ENCODE data around the gene INTS1.

INTS1 gene

DNA sequence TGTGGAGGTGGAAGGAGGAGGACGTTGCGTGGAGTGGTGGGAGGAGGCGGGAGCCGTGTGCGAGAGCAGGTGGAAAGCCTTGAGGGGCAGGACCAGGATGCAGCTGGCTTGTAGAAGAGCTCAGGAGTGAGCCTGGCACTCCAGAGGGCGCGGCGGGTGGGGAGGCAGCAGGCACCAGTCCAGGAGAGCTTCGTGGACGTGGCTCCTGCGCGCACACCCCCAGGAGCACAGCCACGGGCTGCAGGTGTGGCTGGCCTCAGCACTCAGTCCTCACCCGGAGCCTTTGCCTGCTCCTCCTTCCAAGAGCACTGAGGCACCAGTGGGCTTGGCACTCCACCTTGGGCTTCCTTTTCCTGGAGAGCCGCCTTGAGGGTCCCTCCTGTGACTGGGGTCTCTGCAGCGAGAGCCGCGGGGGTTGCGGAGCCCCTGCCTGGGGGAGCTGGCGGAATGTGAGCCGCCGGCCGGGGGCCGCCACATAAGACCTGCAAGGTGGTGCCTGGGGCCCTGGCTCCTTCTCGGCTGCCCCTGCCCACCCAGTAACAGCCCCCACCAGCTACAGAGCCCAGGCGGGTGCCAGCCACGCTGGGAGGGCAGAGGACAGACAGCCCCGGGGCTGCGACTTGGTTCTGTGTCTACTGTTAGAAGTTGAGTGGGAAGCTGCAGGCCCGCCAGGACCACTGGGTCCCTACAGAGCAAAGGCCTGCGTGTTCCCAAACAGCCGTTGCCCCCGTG lies 37.4 kb upstream of the INTS1 start:
- DNase-seq: no peak

DNA sequence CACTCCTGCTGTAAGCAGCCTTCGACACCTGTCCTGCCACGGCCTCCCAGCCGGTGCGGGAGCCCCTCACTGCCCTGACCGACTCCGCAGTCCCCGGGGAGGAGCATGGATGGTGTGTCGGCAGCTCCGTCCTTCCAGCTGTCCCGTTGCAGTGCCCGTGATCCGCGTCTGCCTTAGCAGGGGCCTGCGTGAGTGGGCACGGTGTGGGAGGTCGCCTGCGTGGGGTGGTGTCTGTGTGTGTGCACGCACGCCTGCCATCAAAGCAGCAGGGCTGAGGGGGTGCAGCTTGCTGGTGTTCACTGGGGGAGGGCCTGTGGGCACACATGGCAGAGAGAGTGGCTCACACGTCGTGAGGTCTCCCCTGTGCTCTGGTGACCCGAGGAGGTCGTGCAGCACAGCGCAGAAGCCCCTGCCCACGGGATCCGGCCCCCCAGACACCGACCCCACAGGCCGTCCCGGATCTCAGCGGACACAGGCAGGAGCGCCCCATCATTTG lies 36.6 kb upstream of the INTS1 start:
- DNase-seq: no peak

DNA sequence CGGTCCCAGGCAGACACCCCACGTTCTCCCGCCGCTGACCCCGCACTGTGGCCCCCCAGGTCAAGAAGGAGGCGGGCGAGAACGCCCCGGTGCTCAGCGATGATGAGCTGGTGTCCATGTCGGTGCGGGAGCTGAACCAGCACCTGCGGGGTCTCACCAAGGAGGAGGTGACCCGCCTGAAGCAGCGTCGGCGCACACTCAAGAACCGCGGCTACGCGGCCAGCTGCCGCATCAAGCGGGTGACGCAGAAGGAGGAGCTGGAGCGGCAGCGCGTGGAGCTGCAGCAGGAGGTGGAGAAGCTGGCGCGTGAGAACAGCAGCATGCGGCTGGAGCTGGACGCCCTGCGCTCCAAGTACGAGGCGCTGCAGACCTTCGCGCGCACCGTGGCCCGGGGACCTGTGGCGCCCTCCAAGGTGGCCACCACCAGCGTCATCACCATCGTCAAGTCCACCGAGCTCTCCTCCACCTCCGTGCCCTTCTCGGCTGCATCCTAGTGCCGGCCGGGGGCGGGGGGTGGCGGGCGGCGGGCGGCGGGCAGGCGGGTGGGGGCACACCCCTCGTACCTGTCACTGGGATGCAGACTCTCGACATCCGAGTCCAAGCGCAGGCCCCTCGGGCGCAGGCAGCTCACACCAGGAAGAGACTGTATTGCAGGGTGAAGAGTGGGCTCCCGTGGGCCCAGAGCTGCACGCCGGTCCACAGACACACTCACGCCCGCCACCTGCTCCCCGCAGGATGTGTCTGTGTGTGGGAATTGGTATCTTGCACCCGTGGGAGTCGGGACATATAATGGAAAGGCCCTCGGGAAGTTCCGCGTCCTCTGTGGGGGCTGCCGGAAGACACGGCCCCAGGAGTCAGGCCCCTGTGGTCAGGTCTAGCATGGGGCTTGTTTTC lies 35.9 kb upstream of the INTS1 start:
- DNase-seq: no peak

DNA sequence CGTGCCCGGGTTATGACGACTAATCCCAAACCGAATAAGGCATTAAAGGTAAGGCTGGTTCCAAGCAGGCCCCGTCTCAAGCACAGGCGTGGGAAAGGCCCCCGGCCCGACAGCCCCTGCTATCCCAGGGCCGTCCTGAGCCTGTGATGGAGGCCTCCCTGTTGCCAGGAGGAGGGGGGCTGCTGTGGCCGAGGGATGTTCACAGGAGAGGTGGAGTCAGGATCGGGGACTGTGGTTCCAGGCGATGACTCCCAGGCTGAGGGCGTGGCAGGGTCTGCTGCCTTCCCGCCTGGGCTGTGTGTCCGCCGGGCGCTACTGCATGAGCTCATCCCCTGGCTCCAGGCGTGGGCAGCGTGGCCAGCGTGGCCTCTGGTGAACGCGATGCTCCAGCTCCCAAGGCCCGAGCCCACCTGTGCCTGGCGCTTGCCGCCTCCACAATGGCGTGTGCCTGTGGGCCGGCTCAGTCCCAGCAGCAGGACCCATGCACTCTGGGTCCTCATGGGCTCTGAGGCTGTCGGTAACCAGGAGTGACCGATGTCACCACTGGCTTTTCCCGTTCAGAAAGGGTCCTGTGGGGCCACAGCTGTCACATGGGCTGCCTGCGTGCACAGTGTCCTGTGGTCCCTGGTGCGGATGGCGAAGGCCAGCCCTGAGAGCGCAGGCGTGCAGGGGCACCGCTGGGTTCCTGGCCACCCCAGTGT lies 35.1 kb upstream of the INTS1 start:
- DNase-seq: no peak

DNA sequence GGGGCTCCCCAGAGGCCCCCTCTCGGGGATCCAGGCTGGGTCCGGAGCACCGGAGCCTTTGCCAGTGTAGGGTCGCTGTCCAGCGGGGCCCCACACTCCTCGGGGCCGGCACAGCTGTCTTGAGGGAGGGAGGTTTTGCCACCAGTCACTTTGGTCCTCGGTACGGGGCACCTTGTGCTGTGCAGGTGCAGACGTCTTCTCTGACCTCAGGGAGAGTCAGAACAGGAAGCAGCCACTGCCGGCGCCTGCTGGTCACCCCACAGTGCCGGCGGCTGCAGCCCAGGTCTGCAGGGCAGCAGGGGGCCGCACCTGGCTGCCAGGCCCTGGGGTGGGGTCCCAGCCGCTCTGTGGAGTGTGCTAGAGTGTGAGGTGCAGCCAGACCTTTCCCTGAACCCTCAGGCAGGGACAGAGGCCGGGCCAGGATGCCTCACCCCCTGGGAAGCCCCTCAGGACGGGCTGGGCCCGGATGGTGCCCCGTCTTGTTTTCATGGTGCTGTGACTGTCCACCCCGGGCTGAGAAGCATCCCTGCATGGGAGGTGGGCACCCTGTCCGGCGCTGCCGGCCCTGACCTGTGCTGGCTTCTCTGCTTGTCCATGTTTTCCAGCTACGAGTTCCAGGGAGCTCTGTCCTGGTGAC lies 34.5 kb upstream of the INTS1 start:
- DNase-seq: no peak

DNA sequence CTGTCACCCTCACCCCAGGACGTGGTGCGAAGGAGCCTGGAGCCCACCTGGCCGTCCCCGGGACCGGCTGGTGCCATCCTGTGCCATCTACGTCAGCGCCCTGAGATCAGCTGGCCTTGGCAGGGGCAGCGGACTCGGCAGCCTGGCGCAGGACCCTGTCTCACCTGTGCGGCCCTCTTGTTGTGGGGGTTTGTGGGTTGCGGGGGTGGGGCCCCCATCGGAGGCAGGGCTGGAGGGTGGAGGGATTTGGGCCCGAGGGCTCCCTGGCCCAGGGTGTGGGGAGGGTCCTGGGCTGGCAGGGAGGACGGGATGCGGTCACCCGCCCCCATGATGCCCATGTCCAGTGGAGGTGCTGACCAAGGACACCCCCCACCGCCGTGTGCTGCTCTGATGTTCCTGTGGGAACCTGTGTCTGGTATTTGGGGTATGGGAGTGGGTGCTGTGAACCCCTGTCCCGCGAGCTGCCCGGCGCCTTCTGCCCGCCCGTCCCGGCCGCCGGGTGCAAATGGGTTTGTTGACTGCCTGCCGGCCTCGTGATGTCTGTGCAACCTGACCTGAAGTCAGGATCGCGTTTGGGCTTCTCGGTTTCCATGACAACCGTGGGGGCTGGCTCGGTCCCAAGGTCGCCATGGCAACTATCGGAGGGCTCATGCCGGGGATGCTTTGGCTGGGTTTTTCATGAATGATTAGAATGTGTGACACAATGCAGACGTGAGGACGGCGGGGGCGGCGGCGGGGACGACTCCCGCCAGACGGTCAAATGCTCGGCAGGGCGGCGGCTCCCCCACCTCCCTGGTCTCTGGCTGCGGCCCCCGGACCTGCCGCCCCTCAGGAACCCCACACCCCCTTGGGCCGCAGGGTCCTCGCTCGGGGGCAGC lies 33.6 kb upstream of the INTS1 start:
- DNase-seq: no peak

DNA sequence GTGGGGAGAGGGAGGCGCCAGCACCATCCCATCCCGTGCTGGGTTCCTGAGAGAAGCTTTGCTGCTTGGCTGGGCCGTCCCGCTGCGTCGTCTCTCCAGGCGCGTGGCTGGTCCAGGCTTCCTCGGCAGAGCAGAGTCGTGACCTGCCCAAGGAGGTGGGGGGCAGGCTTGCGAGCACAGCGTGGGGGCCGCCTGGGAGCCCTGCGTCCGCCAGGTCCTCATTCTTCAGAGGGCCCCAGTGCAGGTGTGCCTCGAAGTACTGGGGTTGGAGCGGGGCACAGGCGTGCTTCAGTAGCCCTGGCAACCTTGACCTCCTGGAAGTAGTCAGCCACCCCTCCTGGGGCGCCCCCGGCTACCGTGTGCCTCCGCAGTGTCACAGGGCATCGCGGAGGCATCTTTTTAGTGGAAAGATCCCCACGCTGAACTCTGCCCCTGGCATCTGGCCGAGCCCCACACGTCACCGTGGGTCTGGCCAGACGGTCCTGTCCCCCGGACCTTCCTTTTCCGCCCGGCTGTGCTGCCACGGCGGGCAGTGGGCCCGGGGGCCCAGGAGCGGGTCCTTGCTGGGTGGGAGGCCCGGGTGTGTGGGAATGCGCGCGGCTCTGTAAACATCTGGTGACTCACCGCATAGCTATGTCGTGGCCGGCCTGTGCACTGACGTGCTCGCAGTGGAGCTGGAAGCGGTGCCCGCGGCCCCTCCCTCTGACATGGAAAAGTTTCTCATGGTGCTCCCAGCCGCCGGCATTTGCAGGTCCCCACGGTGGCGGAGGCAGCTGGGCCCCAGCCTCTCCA lies 32.8 kb upstream of the INTS1 start:
- DNase-seq: no peak

DNA sequence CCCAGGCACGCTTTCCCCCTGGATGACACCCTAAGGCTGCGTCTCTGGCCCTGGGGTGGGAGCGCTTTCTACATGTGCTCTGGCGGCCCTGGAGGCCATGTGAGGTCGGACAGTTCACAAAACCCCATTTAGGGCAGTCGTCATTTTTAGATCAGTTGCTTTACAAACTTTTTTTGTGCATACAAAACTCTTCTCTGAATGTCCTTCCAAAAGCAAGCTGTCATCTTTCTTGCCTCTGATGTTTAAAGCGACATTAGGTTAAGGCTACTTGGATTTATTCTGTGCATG lies 32.2 kb upstream of the INTS1 start:
- DNase-seq: no peak

DNA sequence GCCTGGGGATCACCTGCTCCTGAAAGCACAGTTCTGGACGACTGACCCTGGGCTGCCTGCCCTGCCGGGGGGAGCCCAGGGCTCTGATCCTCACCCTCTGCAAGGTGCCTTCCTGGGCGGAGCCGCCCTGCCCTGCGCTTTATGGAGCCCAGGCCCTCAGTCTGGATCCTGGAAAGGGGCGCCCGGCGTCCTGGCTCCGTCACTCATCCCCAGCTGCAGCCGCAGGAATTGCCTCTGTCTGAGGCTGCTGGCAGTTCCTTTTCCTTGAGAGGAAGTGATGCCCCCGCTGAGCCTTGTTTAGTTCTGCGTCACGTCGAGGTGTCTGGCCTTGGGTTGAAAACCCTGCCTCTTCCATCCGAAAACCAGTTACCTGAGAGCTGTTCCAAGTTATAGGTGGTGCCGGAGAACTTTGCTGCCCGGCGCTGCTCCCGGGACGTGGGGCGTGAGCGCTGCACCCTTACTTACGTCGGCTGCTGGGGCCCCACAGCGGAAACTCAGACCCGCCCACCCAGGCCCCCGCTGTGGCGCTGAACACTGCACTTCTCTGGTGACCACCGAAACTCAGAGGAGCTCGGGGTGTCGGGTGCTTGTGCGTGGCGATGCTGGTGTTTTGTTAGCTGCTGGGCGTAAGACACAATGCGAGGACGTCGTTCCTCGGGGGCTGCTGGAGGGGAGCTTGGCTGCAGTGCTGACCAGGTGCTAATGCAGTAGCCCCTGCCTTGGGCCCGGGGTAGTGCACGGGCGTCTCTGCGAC lies 31.7 kb upstream of the INTS1 start:
- no peak for DNase-seq

DNA sequence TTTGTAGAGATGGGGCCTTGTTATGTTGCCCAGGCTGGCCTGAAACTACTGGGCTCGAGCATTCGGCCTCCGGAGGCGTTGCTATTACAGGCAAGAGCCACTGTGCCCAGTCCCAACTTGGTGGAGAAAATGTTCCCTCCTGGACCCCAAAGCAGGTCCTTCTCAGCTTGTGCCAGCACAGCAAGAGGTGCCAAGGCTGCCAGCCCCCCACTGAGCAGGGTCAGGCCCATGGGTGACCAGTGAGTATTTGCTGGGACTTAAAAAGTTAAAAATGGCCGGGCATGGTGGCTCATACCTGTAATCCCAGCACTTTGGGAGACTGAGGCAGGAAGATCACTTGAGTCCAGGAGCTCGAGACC lies 30.9 kb upstream of the INTS1 start:
- DNase-seq: no peak

DNA sequence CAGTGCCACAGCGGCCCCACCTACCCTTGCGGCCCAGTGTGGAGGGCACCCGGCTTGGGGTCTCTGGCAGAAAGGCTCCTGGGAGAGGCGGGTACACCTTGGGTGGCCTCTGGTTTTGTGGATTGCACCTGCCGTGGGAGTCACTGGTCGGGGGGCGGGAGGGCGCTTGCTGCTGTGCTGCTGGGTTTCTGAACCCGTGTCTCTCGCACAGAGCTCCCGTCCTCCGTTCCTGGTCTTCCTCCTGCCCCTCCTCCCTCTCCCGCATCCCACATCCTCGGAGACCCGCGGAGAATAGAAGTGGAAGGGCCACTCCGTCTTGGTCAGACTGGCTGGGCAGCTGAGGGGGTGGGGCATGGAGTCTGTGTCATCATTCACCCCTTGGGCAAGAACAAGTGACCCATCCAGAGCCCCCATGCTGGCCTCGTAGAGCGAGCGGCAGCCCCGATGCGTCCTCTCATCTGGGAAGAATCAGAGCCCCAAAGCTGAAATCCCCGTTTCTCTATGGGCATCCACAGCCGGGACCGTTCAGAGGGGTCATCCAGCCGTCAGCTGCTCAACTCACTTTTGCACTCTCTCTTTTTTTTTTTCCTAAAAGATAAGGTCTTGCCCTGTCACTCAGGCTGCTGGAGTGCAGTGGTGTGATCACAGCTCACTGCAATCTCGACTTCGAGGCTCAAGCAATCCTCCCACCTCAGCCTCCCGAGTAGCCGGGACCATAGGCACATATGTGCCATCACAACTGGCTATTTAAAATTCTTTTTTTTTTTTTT lies 30.3 kb upstream of the INTS1 start:
- DNase-seq: no peak

DNA sequence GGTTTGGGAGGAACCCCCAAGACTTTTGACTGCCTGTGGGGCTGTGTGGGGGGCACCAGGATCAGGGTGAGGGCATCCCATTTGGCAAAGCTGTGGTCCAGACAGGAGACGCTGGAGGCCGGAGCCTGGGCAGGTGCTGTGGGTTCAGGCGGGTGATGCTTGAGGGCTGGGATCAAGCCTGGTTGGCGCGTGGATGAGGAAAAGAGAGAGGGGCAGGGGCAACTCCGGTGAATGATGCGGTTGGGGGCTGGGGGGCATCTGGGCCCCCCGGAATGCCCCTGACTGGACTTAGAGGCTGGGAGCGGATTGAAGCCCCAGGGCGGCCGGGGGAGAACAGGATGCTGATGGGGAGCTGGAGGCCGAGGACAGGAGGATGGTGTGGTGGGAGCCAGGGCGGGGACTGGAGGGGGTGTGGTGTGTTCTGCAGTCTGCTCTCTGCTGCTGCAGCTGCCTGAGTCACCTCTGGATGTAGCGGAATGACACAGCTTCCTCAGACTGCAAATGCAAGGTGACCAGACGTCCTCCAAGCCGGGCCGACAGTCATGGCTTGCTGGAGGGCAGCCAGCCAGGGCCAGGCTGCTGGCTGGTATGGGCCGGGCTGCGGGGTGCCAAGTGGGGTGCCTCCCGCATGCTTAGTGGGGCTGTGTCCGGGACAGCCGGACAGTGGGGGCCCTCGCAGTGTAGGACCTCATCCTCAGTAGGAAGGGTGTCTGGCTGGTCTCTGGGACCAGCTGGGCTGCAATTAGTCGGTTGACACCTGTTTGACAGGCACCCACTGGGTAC lies 29.5 kb upstream of the INTS1 start:
- no peak for DNase-seq

DNA sequence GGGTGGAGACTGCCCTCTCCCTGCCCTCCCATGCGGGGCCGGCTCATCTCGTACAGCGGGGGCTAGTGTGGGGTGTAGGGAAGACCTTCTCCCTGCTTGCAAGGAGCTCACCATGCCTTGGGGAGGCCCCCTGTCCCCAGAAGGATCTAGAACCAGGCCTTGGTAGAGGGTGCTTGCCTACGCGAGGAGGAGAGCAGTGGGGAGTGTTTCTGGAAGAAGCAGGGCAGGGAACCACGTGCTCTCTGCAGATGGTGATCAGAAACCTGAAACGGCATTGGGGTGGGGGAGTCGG lies 29.0 kb upstream of the INTS1 start:
- DNase-seq: no peak

DNA sequence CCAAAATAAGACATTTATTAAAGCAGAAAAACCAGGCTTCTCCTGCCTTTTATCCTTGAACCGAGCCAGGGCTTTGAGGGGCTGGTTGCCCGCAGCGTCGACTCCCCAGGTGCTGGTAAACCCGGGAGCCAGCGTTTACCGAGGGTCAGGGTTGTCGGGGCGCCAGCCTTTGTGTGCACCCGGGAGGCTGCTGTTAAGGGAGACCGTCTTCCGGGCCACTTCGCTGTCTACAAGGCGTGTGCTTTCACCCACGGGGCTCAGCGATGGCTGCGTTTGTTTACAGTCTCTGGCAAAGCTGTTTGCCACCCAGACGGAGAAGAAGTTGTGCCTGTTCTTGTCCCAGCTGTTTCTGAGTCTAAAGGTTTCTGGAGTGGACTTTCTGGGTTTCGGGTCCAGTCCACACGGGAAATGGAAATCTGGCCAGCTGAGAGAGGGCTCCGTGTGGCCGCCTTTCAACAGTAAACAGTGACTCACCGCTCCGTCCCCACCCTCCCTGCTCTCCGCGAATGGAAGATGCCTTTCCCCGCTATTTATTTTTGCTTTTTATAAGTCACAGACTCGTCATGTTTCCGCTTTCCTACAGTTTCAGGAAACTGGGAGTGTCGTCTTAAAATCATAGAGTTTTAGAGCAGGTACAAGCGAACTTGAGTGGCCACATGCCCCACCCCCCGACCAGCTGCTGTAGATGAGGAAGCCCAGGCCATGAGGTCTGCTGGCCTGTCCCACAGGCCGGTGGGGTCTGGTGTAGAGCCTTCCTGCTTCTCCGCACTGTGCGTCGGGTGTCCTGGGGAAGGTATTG lies 28.5 kb upstream of the INTS1 start:
- peak; percentile 62 for DNase-seq

DNA sequence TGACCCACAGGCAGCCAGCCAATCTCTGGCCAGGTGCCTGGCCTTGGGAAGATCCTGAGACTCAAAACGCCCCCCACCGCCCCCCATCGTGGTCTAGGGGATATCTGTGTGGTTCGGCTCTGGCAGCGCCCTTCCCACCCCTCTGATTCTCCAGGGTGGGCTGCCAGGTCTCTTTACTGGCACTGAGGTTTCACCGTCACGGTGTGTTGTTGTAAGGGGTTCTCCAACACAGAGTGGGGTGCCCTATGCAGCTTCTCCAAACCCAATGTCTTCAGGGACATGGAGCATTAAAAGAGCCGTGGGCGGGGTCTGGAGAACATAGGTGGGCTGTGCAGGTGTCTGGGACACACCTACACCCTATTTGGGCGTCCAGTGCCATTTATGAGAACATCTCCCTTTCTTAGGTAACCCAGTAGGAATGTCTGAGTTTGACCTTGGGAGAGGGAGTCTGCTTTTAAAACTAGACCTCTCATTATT lies 27.8 kb upstream of the INTS1 start:
- no peak for DNase-seq

DNA sequence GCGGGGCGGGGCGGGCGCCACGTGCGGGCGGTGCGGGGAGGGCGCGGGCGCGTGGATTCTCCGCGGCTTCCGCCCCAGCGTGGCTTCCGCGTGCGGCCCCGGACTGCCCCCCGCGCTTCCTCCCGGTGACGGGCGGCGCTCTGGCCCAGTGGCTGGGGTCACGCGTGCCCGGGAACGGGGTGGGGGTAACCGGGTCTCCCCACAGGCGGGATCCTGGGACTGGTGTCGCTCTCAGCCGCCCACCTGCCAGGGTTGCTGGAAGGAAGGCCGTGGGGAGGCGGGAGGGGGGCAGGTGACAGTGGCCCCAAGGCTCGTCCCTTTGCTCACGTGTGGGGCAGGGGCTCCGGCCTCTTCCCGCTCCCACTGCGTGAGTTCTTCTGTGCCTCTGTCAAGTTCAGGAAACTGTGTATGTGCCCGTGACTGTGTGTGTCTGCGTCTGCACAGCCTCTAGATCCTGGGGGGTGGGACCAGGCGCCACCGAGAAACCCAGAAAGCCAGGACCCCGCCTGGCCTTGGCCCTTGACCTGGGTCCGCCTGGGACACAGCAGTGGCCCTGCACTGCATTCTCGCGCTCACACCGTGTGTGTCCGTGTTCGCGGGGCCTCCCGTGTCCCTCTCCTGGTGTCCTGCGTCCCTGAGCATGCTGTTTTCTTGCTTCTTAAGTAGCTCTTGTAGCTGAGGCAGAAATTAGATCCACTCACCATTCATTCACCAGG lies 27.2 kb upstream of the INTS1 start:
- DNase-seq: no peak

DNA sequence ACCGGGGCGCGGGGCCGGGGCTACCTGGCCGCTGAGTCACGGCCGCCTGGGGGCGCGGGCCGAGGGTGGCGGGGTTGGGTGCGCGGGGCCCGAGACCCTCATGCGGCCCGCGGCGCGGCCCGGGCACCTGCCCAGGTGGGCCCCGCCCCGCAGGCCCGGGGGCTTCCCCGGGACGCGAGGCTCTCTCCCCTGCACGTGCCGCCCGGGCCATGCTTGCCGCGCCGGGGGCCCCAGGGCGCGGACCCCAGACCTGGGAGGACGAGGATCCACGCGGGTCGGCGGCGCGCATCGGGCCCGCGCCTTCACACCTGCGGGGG lies 26.7 kb upstream of the INTS1 start:
- DNase-seq: no peak
